Stimulated activated CD8-positive, alpha-beta memory T cell treated with anti-CD3 and anti-CD28 coated beads, Interleukin-7, amount 100 ng/mL, for 24 hours (primary cell): ENCODE results near the gene ZFP36L1.
"Not testable (repeated sequence)": the region's sequence is repeated elsewhere in the genome, so short reads cannot be mapped to it uniquely, and the experiment has no call there.

Source experiments
- DNase-seq: peaks from one replicate; pipeline ENCODE4 v3.0.0-alpha.2; 2020; ENCODE audit warnings: low read depth

ZFP36L1 gene

GRCh38 chr14:68784226-68784910, 8.5 kb downstream of the ZFP36L1 start:
- no peak for DNase-seq

GRCh38 chr14:68783408-68784225, 9.2 kb downstream of the ZFP36L1 start:
- no peak for DNase-seq

GRCh38 chr14:68782091-68782981, 10.5 kb downstream of the ZFP36L1 start:
- no peak for DNase-seq

GRCh38 chr14:68781161-68782021, 11.5 kb downstream of the ZFP36L1 start:
- no peak for DNase-seq

- no peak for DNase-seq
Observed at GRCh38 chr14:68780358-68781160, 12.3 kb downstream of the ZFP36L1 start.

GRCh38 chr14:68779761-68780323, 13.0 kb downstream of the ZFP36L1 start:
- no peak for DNase-seq

- DNase-seq: no peak
Observed at GRCh38 chr14:68777644-68778043, 15.2 kb downstream of the ZFP36L1 start.

- DNase-seq: no peak
Observed at GRCh38 chr14:68775614-68776126, 17.2 kb downstream of the ZFP36L1 start.

- DNase-seq: no peak
Observed at GRCh38 chr14:68774771-68775613, 17.9 kb downstream of the ZFP36L1 start.

GRCh38 chr14:68772761-68773381, 20.0 kb downstream of the ZFP36L1 start:
- no peak for DNase-seq

- DNase-seq: no peak
Observed at GRCh38 chr14:68771631-68772030, 21.2 kb downstream of the ZFP36L1 start.

- DNase-seq: no peak
Observed at GRCh38 chr14:68770553-68771286, 22.1 kb downstream of the ZFP36L1 start.

GRCh38 chr14:68770051-68770450, 22.8 kb downstream of the ZFP36L1 start:
- no peak for DNase-seq

GRCh38 chr14:68768316-68768715, 24.6 kb downstream of the ZFP36L1 start:
- DNase-seq: no peak

- DNase-seq: no peak
Observed at GRCh38 chr14:68767248-68767645, 25.6 kb downstream of the ZFP36L1 start.

- DNase-seq: no peak
Observed at GRCh38 chr14:68766299-68767247, 26.3 kb downstream of the ZFP36L1 start.

GRCh38 chr14:68763843-68764242, 29.0 kb downstream of the ZFP36L1 start:
- DNase-seq: not testable (repeated sequence)
